CD4-positive, alpha-beta T cell treated with Interleukin-2 at 100 ng/mL for 4 hours (primary cell): ENCODE measurements around the gene SERPINC1.
"Not testable (repeated sequence)": the region's sequence is repeated elsewhere in the genome, so short reads cannot be mapped to it uniquely, and the experiment has no call there.

Experiments
- DNase-seq: peaks from one replicate; pipeline ENCODE4 v3.0.0-alpha.2; 2020; ENCODE audit warnings: low spot score

SERPINC1 gene

DNA sequence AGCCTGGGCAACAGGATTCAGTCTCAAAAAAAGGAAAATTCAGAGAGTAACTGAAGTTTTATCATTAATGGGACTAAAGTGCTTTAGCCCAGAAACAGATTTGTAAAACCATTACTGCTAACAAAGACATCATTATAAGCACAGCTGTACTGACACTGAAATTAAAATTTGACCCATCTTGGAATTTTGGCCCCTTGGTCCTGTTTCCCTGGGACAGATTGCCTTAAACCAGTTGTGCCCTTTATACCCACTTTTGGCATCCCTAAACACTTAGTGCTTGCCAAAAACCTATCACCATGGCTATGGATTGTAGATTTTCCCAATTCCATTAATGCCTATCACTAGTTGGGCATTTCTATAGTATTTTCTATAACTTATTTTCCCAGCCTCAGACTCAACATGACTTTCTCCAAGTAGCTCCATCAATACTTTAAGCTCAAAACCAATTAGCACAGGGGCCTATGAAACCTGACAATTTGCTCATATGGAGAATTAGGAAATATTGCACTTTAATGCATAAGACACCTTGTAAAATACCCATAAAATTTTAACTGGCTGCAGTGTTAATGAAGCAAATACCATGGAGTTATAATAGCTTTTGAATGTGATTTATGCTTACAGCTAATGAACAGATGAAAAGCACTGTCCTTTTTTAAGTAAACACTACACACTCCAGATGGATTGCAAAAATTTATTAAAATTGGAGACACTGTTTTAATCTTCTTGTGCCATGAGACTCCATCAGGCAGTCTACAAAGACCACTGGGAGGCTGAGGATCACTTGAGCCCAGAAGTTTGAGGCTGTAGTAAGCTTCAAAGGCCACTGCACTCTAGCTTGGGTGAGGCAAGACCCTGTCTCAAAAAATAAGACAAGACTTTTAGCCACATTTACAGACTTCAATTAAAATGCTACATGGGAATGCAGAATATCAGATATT, 53.6 kb downstream of the SERPINC1 start:
- no peak for DNase-seq

DNA sequence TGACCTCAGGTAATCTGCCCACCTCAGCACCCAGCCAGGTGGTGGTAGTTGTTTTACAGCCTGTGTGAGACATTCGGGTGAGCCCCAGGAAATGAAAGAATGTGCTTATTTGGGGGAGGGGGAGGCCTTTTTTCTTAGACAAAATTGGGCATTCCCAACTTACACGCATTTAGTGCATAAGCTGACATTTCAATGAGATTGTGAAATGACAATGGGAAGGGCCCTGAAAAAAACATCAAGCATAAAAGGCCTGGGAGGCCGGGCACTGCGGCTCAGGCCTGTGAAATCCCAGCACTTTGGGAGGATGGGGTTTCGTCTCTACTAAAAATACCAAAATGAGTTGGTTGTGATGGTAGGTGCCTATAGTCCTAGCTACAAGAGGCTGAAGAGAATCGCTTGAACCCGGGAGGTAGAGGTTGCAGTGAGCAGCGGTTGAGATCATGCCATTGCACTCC, 54.3 kb downstream of the SERPINC1 start:
- DNase-seq = no peak

DNA sequence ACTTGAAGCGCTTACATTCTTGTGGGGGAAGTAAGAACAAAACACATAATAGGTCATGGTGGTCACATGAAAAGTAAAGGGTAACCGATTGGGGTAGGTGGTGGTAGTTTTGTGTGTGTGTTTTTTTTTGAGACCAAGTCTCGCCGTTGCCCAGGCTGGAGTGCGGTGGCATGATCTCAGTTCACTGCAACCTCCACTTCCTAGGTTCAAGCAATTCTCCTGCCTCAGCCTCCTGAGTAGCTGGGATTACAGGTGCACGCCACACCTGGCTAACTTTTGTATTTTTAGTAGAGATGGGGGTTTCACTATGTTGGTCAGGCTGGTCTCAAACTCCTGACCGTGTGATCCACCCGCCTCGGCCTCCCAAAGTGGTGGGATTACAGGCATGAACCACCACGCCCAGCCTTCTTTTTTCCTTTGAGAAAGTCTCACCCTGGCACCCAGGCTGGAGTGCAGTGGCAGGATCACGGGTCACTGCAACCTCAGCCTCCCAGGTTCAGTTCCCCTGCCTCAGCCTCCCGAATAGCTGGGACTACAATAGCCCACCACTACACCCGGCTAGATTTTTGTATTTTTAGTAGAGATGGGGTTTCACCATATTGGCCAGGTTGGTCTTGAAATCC, 54.9 kb downstream of the SERPINC1 start:
- not testable (repeated sequence) for DNase-seq

DNA sequence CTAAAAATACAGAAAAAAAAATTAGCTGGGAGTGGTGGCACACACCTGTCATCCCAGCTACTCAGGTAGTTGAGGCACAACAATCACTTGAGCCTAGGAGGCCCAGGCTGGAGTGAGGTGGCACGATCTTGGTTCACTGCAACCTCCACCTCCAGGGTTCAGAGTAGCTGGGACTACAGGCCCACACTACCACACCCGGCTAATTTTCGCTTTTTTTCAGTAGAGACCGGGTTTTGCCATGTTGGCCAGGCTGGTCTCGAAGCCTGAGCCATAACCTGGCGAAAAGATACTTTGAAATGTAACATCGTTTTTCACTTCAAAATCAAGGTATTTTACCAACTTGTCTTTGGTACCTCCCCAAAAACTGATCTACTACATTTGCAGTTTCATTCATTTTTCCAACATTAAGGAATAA, 55.4 kb downstream of the SERPINC1 start:
- DNase-seq = no peak

DNA sequence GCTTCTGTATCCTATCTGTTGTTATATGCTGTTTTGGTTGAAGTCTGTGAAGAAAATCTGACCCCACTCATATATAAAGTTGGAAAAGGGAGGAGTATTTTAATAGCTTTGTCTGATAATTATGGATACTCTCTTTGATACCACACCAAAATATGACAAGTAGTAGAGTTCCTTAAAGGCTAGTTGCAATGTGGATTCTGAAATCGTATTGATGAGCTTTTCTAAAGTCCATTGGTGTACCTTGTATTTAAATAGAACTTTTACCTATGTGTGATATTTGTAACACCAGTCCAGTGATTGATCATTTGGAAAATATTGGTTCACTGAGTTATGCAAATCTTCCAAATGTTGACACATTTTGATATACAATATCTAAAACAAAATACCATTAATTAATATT, 57.1 kb downstream of the SERPINC1 start:
- DNase-seq = no peak

GRCh38 chr1:173859547-173859946, 57.6 kb downstream of the SERPINC1 start:
- not testable (repeated sequence) for DNase-seq

DNA sequence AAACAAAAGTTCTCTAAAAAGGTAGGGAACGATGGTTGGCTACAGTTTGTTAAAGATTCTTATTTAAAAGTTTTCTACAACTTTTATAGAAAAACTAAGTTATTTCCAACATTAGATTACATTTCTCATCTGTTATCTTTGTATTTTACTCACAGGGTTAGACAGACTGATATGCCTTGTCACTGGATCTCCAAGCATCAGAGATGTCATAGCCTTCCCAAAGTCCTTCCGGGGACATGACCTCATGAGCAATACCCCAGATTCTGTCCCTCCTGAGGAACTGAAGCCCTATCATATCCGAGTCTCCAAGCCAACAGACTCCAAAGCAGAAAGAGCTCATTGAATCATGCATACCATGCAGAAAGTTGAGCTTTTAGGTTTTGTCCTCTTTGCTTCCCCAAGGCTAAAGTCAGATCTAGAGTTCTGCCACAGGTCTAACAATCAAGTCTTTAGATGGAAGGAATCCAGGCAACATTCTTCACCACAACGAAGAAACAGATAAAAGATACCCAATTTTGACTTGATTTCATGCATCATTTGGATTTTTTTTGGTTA, 59.7 kb downstream of the SERPINC1 start:
- no peak for DNase-seq

DNA sequence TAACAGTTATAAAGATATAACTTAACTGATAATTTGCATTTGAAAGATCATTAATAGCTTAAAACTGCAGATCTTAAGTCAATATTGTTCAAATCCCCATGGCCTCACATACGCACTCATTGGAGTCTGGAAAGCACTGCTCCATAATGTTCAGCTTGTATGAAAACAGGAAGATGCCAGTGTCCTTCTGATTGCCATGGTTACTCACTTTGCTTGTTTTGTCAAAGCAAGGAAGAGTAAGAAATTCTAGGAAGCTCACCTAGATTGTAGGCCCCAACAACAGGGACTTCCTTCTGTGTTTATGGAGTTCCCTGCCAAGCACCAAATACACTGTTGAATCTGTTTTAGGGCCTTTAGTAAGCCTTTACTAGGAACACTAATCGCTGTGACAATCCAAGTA, 60.2 kb downstream of the SERPINC1 start:
- no peak for DNase-seq

- DNase-seq = no peak
Measured at GRCh38 chr1:173856014-173856413, 61.1 kb downstream of the SERPINC1 start.
